GM19395 (cell line): ENCODE results near the gene PACRG.

Experiments used
- ATAC-seq: cut with Tn5 transposase; IDR thresholded peaks from one replicate; pipeline ENCODE4 v1.9.1; 2021; ENCODE audit warnings: mild to moderate bottlenecking, moderate library complexity; ENCODE audit not compliant: unreplicated experiment

Gene PACRG

GRCh38 chr6:163190786-163191185, 463.0 kb downstream of the PACRG start:
- no peak for ATAC-seq

- ATAC-seq = no peak
These were observed 464.1 kb downstream of the PACRG start for GRCh38 chr6:163191704-163192537.

GRCh38 chr6:163192591-163192990, 464.8 kb downstream of the PACRG start:
- no peak for ATAC-seq

- no peak for ATAC-seq
These were observed 465.6 kb downstream of the PACRG start for GRCh38 chr6:163193326-163193725.

GRCh38 chr6:163195721-163196691, 468.2 kb downstream of the PACRG start:
- no peak for ATAC-seq

- no peak for ATAC-seq
These were observed 470.1 kb downstream of the PACRG start for GRCh38 chr6:163197839-163198238.

- ATAC-seq = no peak
These were observed 470.6 kb downstream of the PACRG start for GRCh38 chr6:163198396-163198795.

GRCh38 chr6:163199371-163199770, 471.6 kb downstream of the PACRG start:
- ATAC-seq = no peak

GRCh38 chr6:163200289-163200688, 472.5 kb downstream of the PACRG start:
- no peak for ATAC-seq

- ATAC-seq = no peak
These were observed 472.9 kb downstream of the PACRG start for GRCh38 chr6:163200694-163201093.

GRCh38 chr6:163201855-163202254, 474.1 kb downstream of the PACRG start:
- no peak for ATAC-seq

GRCh38 chr6:163206196-163206595, 478.4 kb downstream of the PACRG start:
- no peak for ATAC-seq

GRCh38 chr6:163207431-163208383, 479.9 kb downstream of the PACRG start:
- ATAC-seq = no peak

- no peak for ATAC-seq
These were observed 481.2 kb downstream of the PACRG start for GRCh38 chr6:163209005-163209404.

GRCh38 chr6:163212123-163212522, 484.3 kb downstream of the PACRG start:
- ATAC-seq = no peak

- no peak for ATAC-seq
These were observed 486.5 kb downstream of the PACRG start for GRCh38 chr6:163214259-163214658.

- no peak for ATAC-seq
These were observed 490.7 kb downstream of the PACRG start for GRCh38 chr6:163218361-163218894.

GRCh38 chr6:163226181-163226835, 498.5 kb downstream of the PACRG start:
- no peak for ATAC-seq

- ATAC-seq = no peak
These were observed 499.2 kb downstream of the PACRG start for GRCh38 chr6:163226836-163227485.
